ENCODE measurements around the gene KLHL22. TPM values are rescaled to one million over a fixed set of nuclear protein-coding genes. Genes with fewer than 3 reads are reported as not detected.
"Not testable (repeated sequence)": the region's sequence is repeated elsewhere in the genome, so short reads cannot be mapped to it uniquely, and the experiment has no call there.

The KLHL22 gene
- polyA plus RNA-seq, 1 donor, result 37.0 TPM

- DNase-seq, result no peak
Measured at GRCh38 chr22:20420157-20420842, 75.3 kb downstream of the KLHL22 start.

DNA sequence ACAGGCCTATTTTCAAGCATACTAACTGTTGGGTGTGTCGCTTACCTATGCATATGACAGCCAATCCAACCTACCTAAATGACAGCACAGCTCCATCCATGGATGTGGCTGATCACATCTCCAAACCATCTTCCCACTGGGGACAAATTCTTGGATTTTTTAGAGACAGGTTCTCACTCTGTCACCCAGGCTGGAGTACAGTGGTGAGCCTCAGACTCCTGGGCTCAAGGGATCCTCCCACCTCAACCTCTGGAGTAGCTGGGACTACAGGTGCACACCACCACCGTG lies 76.0 kb downstream of the KLHL22 start:
- no peak for DNase-seq

DNA sequence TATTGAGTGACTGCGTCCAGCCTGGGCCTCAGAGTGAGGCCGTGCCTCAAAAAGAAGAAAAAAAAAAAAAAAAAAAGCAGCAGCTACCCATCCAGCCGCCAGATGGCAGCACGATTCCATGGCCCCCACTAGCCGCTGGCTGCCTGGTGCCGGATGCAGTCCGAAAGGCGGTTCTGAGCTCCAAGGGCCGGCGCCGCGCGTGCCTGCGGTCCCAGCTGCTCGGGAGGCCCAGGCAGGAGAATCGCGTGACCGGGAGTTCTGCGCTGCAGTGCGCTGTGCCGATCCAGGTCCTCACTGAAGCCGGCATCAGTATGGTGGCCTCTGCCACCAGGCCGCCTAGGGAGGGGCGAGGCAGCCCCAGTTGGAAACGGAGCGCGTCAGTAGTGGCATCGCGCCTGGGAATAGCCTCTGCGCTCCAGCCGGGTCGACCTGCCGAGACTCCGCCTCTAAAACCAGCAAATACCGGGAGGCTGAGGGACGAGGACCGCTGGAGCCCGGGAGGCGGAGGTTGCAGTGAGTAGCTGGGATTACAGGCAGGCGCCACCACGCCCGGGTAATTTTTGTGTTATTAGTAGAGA lies 77.3 kb downstream of the KLHL22 start:
- no peak for DNase-seq

DNA sequence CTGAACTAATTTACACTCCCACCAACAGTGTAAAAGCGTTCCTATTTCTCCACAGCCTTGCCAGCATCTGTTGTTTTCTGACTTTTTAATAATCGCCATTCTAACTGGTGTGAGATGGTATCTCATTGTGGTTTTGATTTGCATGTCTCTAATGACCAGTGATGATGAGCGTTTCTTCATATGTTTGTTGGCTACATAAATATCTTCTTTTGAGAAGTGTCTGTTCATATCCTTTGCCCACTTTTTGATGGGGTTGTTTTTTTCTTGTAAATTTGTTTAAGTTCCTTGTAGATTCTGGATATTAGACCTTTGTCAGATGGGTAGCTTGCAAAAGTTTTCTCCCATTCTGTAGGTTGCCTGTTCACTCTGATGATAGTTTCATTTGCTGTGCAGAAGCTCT lies 79.9 kb downstream of the KLHL22 start:
- DNase-seq, result not testable (repeated sequence)

DNA sequence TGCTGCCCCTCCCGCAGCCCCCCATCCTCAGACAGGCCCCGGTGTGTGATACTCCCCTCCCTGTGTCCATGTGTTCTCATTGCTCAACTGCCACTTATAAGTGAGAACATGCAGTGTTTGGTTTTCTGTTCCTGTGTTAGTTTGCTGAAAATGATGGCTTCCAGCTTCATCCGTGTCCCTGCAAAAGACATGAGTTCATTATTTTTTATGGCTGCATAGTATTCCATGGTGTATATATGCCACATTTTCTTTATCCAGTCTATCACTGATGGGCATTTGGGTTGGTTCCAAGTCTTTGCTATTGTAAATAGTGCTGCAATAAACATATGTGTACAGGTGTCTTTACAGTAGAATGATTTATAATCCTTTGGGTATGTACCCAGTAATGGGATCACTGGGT lies 80.4 kb downstream of the KLHL22 start:
- not testable (repeated sequence) for DNase-seq

GRCh38 chr22:20414450-20414849 lies 81.1 kb downstream of the KLHL22 start:
- no peak for DNase-seq

DNA sequence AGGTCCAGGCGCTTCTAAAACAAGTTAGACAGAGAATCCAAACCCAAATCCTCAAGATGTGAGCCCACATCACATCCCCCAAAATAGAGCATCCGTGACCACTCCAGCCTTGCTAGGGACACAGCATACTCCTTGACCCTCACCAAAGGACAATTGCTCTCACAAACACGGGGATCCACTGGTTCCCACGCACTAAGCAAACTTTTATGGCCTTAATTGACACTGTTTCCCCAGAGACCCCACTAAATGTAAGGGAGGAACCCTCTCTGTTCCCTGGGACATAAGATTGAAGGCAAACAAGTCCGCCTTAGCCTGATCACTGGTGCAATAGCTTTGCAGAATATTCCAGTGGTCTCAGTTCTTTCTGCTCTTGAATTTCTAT lies 81.5 kb downstream of the KLHL22 start:
- no peak for DNase-seq

DNA sequence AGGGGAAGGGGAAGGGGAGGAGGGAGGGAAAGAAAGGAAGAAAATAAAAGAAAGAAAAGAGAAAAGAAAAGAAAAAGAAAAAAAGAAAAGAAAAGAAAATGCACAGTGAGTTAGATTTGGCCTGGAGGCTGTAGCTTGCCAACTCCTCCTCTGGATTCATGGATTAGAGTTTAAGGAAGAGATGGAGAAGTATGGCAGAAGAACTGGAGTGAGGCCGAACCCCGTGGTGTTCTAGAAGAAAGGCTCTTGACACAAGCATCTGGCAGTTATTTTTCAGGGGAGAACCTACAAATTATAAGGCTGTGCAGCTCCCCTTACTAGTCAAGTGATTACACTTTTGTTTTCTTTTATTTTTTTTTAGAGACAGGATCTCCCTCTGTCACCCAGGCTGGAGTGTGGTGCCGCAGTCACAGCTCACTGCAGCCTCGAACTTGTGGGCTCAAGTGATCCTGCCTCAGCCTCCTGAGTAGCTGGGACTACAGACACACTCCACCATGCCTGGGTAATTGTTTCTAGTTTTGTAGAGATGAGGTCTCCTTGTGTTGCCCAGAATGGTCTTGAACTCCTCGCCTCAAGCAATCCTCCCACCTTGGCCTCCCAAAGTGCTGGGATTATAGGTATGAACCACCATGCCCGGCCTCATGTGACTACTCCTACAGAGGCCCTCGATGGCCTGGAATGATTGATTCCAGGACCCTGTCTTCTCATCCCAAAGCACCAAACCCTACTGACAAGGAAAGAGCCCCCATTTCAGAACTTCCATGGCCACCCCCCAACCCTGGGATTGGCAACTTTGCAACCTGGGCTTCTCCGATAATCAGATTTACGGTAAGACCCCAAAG lies 82.2 kb downstream of the KLHL22 start:
- no peak for DNase-seq

DNA sequence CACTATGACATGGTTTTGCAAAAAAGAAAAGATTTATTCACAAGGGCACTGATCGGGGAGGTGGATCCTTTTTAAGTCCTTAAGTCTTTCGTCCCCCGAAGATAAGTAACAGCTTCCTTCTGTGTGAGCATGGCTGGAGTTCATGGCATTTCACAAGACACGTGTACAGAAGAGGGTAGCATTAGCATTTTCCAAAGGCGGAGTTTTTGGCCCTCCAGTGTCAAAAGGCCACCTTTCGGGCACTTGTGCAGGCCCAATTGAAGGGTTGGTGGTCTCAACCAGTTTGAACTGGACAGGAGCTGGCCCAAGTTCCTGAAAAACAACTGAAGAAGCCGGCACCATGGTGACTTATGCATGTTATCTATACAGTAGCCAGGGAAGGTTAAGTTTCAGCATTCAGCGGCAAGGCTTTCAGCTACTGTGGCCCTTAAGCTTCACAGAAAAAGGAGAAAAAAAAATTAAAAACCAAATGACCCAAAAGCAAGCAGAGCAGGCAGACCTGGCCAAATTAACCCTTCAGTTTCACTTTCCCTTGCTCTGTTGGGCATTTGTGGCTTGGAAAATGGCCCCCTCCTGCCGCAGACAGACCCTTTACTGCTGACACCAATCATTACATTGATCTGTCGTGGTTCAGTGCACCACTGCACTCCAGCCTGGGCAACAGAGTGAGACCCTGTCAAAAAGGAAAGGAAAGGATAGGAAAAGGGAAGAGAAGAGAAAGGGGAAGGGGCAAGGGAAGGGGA lies 83.0 kb downstream of the KLHL22 start:
- DNase-seq, result no peak

DNA sequence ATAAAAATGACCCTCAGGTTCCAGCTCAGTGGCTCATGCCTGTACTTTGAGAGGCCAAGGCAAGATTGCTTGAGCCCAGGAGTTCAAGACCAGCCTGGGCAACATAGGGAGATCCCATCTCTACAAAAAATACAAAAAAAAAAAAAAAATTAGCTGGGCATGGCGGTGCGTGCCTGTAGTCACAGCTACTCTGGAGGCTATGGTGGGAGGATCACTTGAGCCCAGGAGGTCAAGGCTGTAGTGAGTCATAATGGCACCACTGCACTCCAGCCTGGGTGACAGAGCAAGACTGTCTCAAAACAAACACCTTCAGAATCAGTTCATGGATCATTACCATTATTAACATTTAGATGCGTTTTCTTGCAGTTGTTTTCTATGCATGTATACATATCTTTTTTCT lies 86.2 kb downstream of the KLHL22 start:
- DNase-seq, result not testable (repeated sequence)

DNA sequence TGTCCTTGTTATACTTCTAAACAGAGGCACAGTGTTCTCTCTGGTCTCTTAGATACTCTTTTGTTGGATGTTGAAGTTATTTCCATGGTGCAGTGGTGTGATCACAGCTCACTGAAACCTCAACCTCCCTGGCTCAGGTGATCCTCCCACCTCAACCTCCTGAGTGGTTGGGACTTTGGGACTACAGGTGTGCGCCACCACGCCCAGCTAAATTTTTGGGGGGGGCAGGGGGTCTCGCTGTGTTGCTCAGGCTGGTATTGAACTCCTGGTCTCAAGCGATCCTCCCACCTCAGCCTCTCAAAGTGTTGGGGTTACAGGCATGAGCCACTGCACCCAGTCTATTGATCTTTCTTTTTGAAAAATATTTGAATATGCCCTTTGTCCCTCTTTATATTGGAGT lies 86.7 kb downstream of the KLHL22 start:
- no peak for DNase-seq

GRCh38 chr22:20407829-20408228 lies 87.8 kb downstream of the KLHL22 start:
- no peak for DNase-seq

DNA sequence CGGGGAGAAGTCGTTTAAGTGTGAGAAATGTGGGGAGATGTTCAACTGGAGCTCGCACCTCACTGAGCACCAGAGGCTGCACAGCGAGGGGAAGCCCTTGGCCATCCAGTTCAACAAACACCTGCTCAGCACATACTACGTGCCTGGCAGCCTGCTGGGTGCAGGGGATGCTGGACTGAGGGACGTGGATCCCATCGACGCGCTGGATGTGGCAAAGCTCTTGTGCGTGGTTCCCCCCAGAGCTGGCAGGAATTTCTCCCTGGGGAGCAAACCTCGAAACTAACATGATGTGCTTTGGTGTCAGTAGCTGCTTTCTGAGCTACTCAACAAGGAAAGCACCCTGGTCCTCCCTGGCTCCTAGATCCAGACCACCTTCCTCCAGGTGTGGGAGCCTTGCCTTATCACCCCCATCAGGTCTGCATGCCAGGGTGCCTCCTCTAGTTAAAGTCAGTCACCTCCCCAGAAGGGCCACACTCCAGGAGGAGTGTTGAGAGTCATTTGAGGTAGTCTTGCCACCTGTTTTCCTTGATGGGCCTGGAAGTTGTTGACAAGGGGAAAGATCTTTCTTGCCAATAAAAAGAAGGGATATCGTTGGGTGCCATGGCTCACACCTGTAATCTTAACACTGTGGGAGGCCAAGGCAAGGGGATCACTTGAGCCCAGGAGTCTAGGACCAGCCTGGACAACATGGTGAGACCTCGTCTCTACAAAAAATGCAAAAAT lies 88.7 kb downstream of the KLHL22 start:
- DNase-seq, result no peak

GRCh38 chr22:20405931-20406685 lies 89.5 kb downstream of the KLHL22 start:
- no peak for DNase-seq

DNA sequence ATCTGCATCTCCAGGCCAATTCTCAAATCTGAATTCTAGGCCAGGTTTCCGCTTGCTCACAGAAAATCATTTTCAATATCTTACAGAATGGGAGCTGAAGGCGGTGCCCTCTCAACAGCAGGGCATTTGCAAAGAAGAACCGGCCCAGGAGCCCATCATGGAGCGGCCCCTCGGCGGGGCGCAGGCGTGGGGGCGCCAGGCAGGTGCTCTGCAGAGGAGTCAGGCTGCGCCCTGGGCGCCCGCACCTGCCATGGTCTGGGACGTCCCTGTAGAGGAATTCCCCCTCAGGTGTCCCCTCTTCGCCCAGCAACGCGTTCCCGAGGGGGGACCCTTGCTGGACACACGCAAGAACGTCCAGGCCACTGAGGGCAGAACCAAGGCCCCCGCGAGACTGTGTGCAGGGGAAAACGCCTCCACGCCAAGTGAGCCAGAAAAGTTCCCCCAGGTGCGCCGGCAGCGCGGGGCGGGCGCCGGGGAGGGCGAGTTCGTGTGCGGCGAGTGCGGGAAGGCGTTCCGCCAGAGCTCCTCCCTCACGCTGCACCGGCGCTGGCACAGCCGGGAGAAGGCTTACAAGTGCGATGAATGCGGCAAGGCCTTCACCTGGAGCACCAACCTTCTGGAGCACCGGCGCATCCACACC lies 90.2 kb downstream of the KLHL22 start:
- no peak for DNase-seq

DNA sequence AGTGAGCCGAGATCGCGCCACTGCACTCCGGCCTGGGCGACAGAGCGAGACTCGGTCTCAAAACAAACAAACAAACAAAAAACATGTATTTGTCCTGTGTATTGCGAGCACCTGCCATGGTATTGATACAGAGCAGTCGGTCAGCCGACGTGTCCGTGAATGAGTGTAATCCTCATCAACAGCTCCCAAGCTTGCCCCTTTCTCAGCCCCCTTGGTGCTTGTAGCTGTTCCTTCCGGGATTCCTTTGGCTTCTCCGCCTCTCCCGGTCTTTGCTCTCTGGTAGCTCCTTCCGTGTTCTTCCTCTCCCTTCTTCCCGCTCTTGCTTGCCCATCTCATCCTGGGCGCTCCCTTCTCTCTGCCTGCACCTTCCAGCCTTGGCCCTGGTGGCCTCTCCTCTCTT lies 90.7 kb downstream of the KLHL22 start:
- no peak for DNase-seq

DNA sequence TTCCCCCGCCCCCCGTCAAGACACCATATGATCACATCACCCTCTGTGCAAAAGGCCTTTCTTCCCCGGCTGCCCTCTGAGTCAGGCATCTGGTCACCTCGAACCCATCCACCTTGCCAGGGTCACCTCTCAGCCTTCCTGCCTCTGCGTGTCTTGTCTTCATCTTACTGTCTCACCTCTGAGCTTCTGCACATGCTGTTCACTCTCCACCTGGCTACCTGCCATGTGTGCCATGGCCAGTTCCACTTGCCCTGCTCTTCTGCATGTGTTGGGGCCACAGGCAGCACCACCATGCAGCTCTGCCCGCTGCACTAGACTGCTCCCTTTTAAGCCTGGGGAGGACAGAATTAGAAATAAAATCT lies 91.8 kb downstream of the KLHL22 start:
- DNase-seq, result no peak

DNA sequence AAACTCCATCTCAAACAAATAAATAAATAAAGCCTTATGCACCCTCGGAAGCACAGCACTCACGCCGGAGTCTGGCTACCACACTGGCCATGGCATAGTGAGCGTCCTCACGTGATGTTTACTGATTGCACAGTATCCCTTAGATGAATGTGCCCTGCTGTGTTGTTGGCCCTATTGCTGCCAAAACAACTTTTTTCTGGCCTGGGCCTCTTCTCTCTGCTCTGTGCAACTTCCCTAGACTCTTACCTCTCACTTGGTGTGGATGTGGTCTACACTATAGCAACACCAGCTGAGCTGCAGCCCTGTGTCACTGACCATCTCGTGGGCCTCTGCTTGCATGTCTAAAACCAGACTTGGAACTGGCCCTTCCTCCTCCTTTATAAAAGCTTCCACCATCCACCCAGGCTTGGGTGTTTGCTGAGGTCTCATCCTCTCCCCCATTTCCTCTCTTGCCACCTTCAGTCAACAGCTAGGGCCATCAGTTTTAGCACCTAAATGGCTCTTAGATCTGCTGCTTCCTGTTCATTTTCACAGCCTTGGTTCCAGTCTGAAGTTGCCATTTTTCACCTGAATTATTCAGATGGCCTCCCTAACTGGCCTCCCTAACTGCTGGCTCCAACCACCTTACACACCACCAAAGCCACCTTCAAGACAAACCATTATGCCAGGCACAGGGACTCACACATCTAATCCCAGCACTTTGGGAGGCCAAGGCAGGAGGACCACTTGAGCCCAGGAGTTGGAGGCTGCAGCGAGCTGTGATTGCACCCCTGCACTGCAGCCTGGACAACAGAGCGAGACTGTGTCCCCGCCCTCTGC lies 92.4 kb downstream of the KLHL22 start:
- no peak for DNase-seq

DNA sequence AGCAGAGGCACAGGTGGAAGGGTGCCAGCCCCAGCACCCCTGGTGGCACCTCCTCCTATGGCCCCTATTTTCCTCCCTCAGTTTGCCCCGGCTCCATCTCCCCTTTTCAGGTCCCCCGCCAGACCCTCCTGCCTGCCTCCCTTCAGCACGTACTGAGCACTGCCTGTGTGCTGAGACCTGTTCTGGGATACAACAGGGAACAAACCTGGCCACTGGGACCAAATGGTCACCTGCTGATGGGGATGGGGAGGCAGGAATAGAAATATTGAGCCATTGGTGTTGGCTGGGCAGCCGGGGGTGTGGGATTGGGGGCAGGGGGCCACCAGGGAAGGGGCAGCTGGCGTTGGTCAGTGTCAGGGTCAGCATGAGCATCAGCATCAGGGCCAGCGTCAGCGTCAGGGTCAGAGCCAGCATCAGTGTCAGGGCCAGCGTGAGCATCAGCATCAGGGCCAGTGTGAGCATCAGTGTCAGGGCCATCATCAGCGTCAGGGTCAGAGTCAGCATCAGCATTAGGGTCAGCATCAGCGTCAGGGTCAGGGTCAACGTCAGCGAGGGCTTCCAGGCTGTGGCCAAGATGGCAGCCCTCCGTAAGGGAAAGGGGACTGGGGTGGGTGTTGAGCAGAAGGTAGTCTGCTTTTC lies 94.1 kb downstream of the KLHL22 start:
- DNase-seq, result no peak

All from left kidney (tissue), 2 donors.